Colonic mucosa (tissue), 4 donors: ENCODE measurements around the gene EHD2. TPM values are rescaled to one million over a fixed set of nuclear protein-coding genes. Genes with fewer than 3 reads are reported as not detected.

Experiments used
- DNase-seq: peaks from one replicate; pipeline ENCODE4 v3.0.0-alpha.2; 2020
- H3K27ac ChIP-seq: fragments of 200-600 bp; one replicate; pipeline ENCODE4 v1.8.0; 2021
- H3K27me3 ChIP-seq: fragments of 200-600 bp; one replicate; pipeline ENCODE4 v1.8.0; 2021
- H3K36me3 ChIP-seq: fragments of 200-600 bp; one replicate; pipeline ENCODE4 v1.8.0; 2021
- H3K4me1 ChIP-seq: fragments of 200-600 bp; one replicate; pipeline ENCODE4 v1.8.0; 2021; ENCODE audit warnings: mild to moderate bottlenecking
- H3K4me3 ChIP-seq: fragments of 200-600 bp; one replicate; pipeline ENCODE4 v1.8.0; 2021
- H3K9ac ChIP-seq, 2 donors: one replicate each; pipeline ENCODE4 v1.7.0; 2013; ENCODE audit warnings: control low read depth in 2 of 2, low read depth in 2 of 2, low read length in 2 of 2
- H3K9me3 ChIP-seq: fragments of 200-600 bp; one replicate; pipeline ENCODE4 v1.8.0; 2021
- CTCF ChIP-seq: fragments of 200-600 bp; IDR thresholded peaks from one replicate; pipeline ENCODE4 v1.8.0; 2022; ENCODE audit warnings: antibody characterized with exemption, mild to moderate bottlenecking
- intact Hi-C: fragments of 100-400 bp; cut with DNase I; formaldehyde crosslinking; loops from one replicate; pipeline ENCODE4 v1.14.1; 2022
- total RNA-seq, 2 donors: library from RNA; stranded (reverse); fragmentation: NEBNext Ultra II Directional in 1 of 2; extraction: Animal tissue kit (Norgen Biotek cat#: 25700) in 1 of 2; gene quantifications; one replicate each; pipeline ENCODE4 v1.2.1, GENCODE V29; 2021
- donor health status: healthy.
- donor health status: DM: no; HTN: no; CAD: no.
- donor health status: DM: no; HTN: no; CAD: no.

EHD2 gene
- total RNA-seq, 2 donors from 2014 or later = 10.9 to 33.7 TPM

- Histone ChIP-seq H3K9ac (no peak overlapping the region), H3K9me3 (no peaks in the 10 kb centered on the region), H3K27me3 (no peaks in the 10 kb centered on the region), H3K4me3 (no peak overlapping the region), H3K36me3 (peaks cover 5% of the 10 kb centered on the region), H3K27ac (no peak overlapping the region), H3K4me1 (no peaks in the 10 kb centered on the region)
- no peak for TF ChIP-seq CTCF
- intact Hi-C loops = no loop called here
- DNase-seq = no peak
Measured at GRCh38 chr19:47671499-47671898, 41.7 kb upstream of the EHD2 start.

GRCh38 chr19:47673426-47673825, 39.8 kb upstream of the EHD2 start:
- DNase-seq = no peak
- Histone ChIP-seq H3K27me3 (no peaks in the 10 kb centered on the region), H3K27ac (no peak overlapping the region), H3K4me1 (no peaks in the 10 kb centered on the region), H3K9ac (no peak overlapping the region), H3K36me3 (peaks cover 5% of the 10 kb centered on the region), H3K4me3 (no peak overlapping the region), H3K9me3 (no peaks in the 10 kb centered on the region)
- no peak for TF ChIP-seq CTCF
- intact Hi-C loops = no loop called here

GRCh38 chr19:47674548-47674947, 38.7 kb upstream of the EHD2 start:
- TF ChIP-seq CTCF = no peak
- Histone ChIP-seq H3K9me3 (no peaks in the 10 kb centered on the region), H3K36me3 (peaks cover 7% of the 10 kb centered on the region), H3K27me3 (no peaks in the 10 kb centered on the region), H3K27ac (no peak overlapping the region), H3K4me1 (no peaks in the 10 kb centered on the region), H3K9ac (no peak overlapping the region), H3K4me3 (no peak overlapping the region)
- intact Hi-C loops = no loop called here
- DNase-seq = no peak

- H3K9ac ChIP-seq = no peak overlapping the region
- DNase-seq = no peak
- no peak overlapping the region for H3K4me3 ChIP-seq
- H3K9me3 ChIP-seq = no peaks in the 10 kb centered on the region
- H3K36me3 ChIP-seq = peaks cover 12% of the 10 kb centered on the region
- no peak overlapping the region for H3K27ac ChIP-seq
- H3K4me1 ChIP-seq = no peaks in the 10 kb centered on the region
- no peak for TF ChIP-seq CTCF
- no peaks in the 10 kb centered on the region for H3K27me3 ChIP-seq
- intact Hi-C loops = no loop called here
Measured at GRCh38 chr19:47675271-47675670, 38.0 kb upstream of the EHD2 start.

GRCh38 chr19:47675859-47676258, 37.4 kb upstream of the EHD2 start:
- no peak for DNase-seq
- Histone ChIP-seq H3K36me3 (peaks cover 12% of the 10 kb centered on the region), H3K9ac (no peak overlapping the region), H3K27me3 (no peaks in the 10 kb centered on the region), H3K27ac (no peak overlapping the region), H3K9me3 (no peaks in the 10 kb centered on the region), H3K4me1 (no peaks in the 10 kb centered on the region), H3K4me3 (no peak overlapping the region)
- intact Hi-C loops = no loop called here
- no peak for TF ChIP-seq CTCF

- Histone ChIP-seq H3K9ac (no peak overlapping the region), H3K27ac (no peak overlapping the region), H3K9me3 (no peaks in the 10 kb centered on the region), H3K4me3 (no peak overlapping the region), H3K27me3 (no peaks in the 10 kb centered on the region), H3K36me3 (peaks cover 12% of the 10 kb centered on the region), H3K4me1 (no peaks in the 10 kb centered on the region)
- TF ChIP-seq CTCF = no peak
- DNase-seq = no peak
- intact Hi-C loops = no loop called here
Measured at GRCh38 chr19:47676811-47677210, 36.4 kb upstream of the EHD2 start.
